ACC112 (cell line): Measurements from ENCODE around the gene ERAL1.
"Not testable (repeated sequence)": the region's sequence is repeated elsewhere in the genome, so short reads cannot be mapped to it uniquely, and the experiment has no call there.

ENCODE experiments used
- H2AFZ ChIP-seq: fragments of 200-600 bp; sonication (generic); one replicate; pipeline ENCODE4 v1.6.0; 2017; ENCODE audit warnings: antibody characterized with exemption, low read length; ENCODE audit not compliant: unreplicated experiment
- H3K27ac ChIP-seq: fragments of 200-600 bp; sonication (generic); 2 replicates; pipeline ENCODE4 v1.5.1; 2014; ENCODE audit warnings: low read depth, mild to moderate bottlenecking, antibody characterized with exemption, low read length, moderate library complexity
- H3K27me3 ChIP-seq: fragments of 200-600 bp; sonication (generic); 2 replicates; pipeline ENCODE4 v1.6.1; 2014; ENCODE audit warnings: mild to moderate bottlenecking, antibody characterized with exemption, low read length, moderate library complexity, mixed read lengths; ENCODE audit not compliant: insufficient read depth
- H3K36me3 ChIP-seq: fragments of 200-600 bp; sonication (generic); 2 replicates; pipeline ENCODE4 v1.6.1; 2016; ENCODE audit warnings: mild to moderate bottlenecking, antibody characterized with exemption, low read length, moderate library complexity, mixed read lengths; ENCODE audit not compliant: insufficient read depth
- H3K4me1 ChIP-seq: fragments of 200-600 bp; sonication (generic); one replicate; pipeline ENCODE4 v1.6.1; 2016; ENCODE audit warnings: low read length, mixed read lengths; ENCODE audit not compliant: insufficient read depth, unreplicated experiment, control insufficient read depth
- H3K4me3 ChIP-seq: fragments of 200-600 bp; sonication (generic); 2 replicates; pipeline ENCODE4 v1.5.1; 2014; ENCODE audit warnings: mild to moderate bottlenecking, low read depth, low read length
- H3K79me2 ChIP-seq: fragments of 200-600 bp; sonication (generic); one replicate; pipeline ENCODE4 v1.6.0; 2016; ENCODE audit warnings: low read length; ENCODE audit not compliant: control insufficient read depth, unreplicated experiment, insufficient read depth

The ERAL1 gene

DNA sequence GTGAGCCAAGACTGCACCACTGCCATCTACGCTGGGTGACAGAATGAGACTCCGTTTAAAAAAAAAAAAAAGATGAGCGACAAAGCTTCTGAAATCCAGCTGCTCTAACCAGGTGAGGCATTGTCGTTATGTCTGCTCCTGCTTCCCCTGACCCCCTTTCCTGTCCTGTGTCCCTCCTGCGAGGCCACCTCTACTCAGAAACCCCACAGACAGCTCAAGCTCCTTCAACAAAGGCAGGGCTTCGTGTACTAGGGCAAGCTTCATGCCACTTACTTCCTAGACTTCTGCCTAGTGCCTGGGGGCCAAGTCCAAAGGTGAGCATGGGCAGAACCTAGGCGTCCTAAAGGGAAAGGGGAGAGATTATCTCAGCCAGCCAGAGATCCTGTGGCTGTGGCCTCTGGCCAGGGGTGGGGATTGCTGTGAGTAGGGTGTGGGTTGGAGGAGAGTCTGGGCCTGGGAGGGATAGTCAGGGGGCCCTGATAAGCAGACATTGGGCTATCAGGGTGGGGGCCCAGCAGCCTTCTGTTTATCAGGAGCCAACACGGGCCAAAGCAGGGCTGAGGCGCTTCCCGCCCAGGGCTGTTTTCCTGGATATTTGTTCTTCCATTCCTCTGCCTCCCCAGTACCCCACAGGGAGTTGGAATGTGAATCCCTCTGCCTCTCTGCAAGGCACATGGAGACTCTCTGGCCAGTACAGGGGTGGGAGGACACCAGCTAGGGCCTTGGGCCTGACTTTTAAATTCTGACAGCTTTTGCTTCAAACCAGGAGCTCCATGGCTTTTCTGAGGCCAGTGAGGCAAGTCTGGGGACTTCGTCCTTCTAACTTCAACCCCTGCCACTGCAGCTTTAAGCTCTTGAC lies 10.4 kb downstream of the ERAL1 start:
- H3K27me3 ChIP-seq: no peaks in the 10 kb centered on the region
- no peak overlapping the region for H2AFZ ChIP-seq
- no peak overlapping the region for H3K27ac ChIP-seq

DNA sequence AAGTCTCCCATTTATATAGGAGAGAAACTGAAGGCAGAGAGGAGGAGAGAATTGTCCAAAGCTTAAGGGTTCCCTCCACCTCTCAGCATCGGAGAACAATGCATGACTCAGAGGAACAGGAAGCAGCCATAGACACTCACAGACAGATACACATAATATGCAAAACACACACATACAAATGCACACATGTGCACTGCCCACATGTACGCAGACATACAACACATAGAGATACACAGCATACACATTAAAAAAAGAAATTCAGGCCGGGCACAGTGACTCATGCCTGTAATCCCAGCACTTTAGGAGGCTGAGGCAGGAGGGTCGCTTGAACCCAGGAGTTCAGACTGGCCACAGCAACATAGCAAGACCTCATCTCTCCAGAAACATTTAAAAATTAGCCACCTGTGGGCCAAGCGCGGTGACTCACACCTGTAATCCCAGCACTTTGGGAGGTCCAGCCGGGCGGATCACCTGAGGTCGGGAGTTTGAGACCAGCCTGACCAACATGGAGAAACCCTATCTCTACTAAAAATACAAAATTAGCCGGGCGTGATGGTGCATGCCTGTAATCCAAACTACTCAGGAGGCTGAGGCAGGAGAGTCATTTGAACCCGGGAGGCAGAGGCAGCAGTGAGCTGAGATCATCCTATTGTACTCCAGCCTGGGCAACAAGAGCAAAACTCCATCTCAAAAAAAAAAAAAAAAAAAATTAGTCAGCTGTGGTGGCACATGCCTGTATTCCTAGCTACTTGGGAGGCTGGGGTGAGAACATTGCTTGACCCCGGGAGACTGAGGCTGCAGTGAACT lies 11.3 kb downstream of the ERAL1 start:
- H3K79me2 ChIP-seq: no peaks in the 10 kb centered on the region
- no peak overlapping the region for H2AFZ ChIP-seq
- no peaks in the 10 kb centered on the region for H3K4me1 ChIP-seq
- no peaks in the 10 kb centered on the region for H3K27me3 ChIP-seq
- no peaks in the 10 kb centered on the region for H3K36me3 ChIP-seq
- H3K27ac ChIP-seq: no peak overlapping the region
- H3K4me3 ChIP-seq: no peak overlapping the region

More for the DNA sequence above, 10.4 kb downstream of the ERAL1 start:
- Histone ChIP-seq H3K79me2 (no peaks in the 10 kb centered on the region), H3K36me3 (no peaks in the 10 kb centered on the region; the same call in 1 of the 2 replicates), H3K4me3 (no peak overlapping the region), H3K4me1 (no peaks in the 10 kb centered on the region)

DNA sequence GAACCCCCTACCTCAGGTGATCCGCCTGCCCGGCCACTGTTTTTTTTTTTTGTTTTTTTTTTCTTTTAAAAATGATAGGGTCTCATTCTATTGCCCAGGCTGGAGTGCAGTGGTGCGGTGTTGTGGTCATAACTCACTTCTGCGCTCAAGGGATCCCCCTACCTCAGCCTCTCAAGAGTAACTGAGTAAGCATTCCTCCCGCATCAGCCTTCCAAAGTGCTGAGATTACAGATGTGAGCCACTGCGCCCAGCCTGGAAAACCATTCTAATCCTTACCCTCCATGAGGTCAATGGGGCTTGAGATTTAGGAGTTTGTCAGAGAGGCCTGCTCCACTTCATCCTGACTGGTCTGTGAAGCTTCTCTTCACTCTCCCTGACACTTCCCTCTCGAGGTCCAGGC lies 12.5 kb downstream of the ERAL1 start:
- no peaks in the 10 kb centered on the region for H3K79me2 ChIP-seq
- no peaks in the 10 kb centered on the region for H3K27me3 ChIP-seq
- no peak overlapping the region for H2AFZ ChIP-seq
- H3K4me3 ChIP-seq: no peak overlapping the region
- no peaks in the 10 kb centered on the region for H3K4me1 ChIP-seq
- no peaks in the 10 kb centered on the region for H3K36me3 ChIP-seq
- no peak overlapping the region for H3K27ac ChIP-seq

DNA sequence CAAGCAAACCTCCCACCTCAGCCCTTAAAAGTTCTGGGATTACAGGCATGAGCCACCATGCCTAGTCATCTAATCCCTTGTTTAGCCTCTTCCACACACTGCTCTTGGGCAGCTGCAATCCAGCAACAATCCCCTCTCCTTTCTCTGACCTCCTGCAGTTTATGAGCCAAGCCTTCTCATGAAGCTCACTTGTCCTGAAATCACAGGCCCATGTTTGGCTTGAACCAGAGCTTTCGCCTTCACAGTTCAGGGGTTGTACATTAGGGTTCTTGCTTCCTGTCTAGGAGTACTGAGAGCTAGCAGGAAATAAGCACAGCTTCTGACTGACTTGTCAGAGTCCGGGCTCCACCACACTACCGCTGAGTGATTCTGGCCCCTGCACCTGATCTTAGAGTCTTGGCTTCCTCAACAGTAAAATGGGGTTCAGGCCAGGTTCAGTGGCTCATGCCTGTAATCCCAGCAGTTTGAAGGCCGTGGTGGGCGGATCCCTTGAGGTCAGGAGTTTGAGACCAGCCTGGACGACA lies 16.3 kb downstream of the ERAL1 start:
- Histone ChIP-seq H3K4me1 (no peaks in the 10 kb centered on the region), H3K36me3 (no peaks in the 10 kb centered on the region), H2AFZ (no peak overlapping the region), H3K27ac (no peak overlapping the region), H3K4me3 (no peak overlapping the region), H3K79me2 (no peaks in the 10 kb centered on the region), H3K27me3 (no peaks in the 10 kb centered on the region)

DNA sequence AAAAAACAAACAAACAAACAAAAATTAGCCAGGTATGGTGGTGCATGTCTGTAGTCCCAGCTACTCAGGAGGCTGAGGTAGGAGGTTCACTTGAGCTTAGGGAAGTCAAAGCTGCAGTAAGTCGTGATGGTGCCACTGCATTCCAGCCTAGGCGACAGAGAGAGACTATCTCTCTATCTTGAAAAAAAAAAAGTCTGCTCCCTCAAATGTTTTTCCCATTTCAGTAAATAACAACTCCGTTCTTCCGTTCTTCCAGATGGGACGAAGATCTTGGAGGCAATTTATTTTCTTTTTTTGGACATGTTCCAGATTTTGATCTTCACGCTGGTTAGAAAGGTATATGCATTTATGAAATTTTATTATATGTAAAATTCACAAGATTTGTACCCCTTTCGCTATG lies 19.0 kb downstream of the ERAL1 start:
- no peak overlapping the region for H3K4me3 ChIP-seq
- peaks cover 2% of the 10 kb centered on the region for H3K4me1 ChIP-seq
- H3K36me3 ChIP-seq: no peaks in the 10 kb centered on the region
- no peaks in the 10 kb centered on the region for H3K79me2 ChIP-seq
- H3K27ac ChIP-seq: no peak overlapping the region
- no peak overlapping the region for H2AFZ ChIP-seq
- H3K27me3 ChIP-seq: no peaks in the 10 kb centered on the region

DNA sequence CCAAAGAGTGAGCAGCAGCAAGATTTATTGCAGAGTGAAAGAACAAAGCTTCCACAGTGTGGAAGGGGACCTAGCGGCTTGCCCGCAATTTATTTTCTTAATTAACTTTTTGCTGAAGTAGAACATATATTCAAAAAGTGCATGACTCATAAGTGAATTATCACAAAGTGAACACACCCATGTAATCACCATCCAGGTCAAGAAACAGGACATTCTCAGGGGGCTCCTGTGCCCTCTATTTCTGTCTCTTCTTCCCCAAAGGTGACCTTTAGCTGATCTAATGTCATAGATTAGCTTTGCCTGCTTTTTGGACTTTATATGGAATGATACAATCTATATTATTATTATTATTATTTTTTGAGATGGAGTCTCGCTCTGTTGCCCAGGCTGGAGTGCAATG lies 19.9 kb downstream of the ERAL1 start:
- H3K27me3 ChIP-seq: no peaks in the 10 kb centered on the region
- H3K4me1 ChIP-seq: peaks cover 4% of the 10 kb centered on the region
- H3K27ac ChIP-seq: no peak overlapping the region
- no peak overlapping the region for H3K4me3 ChIP-seq
- H3K36me3 ChIP-seq: no peaks in the 10 kb centered on the region
- no peaks in the 10 kb centered on the region for H3K79me2 ChIP-seq
- H2AFZ ChIP-seq: no peak overlapping the region

DNA sequence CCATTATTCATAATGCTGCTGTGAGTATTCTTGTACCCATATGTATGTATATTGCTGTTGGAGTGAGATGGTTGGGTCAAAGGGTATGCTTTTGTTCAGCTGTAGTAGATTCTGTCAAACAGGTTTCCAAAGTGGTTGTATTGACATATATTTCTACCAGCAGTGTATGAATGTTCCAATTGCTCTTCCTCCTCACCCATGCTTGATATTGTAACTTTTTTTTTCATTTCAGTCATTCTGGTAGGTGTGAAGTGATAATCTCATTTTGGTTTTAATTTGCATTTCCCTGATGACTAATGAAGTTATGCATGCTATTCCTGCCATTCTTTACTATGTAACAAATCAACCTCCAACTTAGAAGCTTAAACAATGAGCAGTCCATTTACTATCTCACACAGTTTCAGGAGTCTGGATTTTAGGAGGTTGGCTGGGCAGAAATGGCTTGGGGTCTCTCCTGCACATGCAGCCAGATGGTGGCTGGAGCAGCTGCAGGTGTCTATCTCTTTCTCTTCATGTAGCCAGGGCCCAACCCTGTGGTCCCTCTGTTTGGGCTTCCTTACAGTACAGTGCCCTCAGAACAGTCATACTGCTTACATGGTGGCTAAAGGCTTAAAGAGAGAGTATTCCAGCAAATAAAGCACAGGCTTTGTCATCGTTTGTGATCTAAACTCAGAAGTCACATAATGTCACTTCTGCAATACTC lies 21.2 kb downstream of the ERAL1 start:
- H3K4me1 ChIP-seq: peaks cover 4% of the 10 kb centered on the region
- H3K4me3 ChIP-seq: no peak overlapping the region
- H3K27ac ChIP-seq: no peak overlapping the region
- no peaks in the 10 kb centered on the region for H3K79me2 ChIP-seq
- no peaks in the 10 kb centered on the region for H3K36me3 ChIP-seq
- no peaks in the 10 kb centered on the region for H3K27me3 ChIP-seq
- H2AFZ ChIP-seq: no peak overlapping the region

DNA sequence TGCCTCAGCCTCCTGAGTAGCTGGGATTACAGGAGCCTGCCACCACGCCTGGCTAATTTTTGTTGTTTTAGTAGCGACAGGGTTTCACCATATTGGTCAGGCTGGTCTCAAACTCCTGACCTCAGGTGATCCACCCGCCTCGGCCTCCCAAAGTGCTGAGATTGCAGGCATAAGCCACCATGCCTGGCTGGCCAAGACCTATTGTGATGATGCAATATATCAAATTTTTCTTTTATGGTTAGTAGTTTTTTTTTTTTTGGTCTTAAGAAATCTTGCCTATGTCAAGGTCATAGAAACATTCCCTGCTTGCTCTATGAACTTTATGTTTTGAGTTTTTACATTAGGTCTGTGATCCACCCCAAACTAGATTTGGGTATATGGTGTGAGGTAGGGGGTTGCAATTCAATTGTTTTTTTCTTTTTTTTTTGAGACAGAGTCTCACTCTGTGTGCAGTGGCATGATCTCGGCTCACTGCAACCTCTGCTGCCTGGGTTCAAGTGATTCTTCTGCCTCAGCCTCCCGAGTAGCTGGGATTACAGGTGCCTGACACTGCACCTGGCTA lies 22.4 kb downstream of the ERAL1 start:
- not testable (repeated sequence) for H3K79me2 ChIP-seq, H3K27ac ChIP-seq, H2AFZ ChIP-seq, H3K4me3 ChIP-seq, H3K36me3 ChIP-seq, H3K4me1 ChIP-seq, H3K27me3 ChIP-seq

DNA sequence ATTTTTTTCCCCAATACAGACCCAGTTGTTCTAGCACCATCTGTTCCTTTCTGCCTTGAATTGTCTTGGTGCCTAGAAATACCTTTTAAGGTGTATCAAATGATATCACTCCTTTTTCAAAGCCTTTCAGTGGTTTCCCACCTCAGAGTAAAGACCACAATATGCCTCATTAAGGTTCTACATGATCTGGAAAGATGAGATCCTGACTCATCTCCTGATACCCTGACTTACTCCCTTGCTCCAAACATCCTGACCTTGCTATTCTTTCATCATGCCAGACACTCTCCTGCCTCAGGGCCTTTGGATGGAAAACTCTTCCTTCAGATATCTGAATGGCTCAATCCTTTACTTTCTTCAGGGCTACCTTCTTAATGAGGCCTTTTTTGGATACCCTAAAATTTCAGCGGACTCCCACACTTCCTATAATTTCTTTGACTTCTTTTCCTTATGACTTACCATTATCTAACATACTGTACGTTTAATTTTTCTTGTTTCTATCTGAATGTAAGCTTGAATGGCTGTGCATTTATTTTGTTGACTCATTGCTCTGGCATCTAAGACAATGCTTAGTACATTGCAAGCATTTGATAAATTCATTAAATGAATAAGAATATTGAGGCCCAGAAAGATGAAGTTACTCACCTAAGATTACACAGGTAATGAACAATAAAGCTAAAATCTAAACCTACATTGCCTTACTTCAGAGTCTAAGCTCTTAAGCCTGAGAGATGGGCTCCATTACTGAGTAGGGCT lies 23.5 kb downstream of the ERAL1 start:
- Histone ChIP-seq H3K36me3 (no peaks in the 10 kb centered on the region), H3K79me2 (no peaks in the 10 kb centered on the region), H3K4me1 (peaks cover 4% of the 10 kb centered on the region), H3K27me3 (no peaks in the 10 kb centered on the region), H2AFZ (no peak overlapping the region), H3K27ac (no peak overlapping the region), H3K4me3 (no peak overlapping the region)

DNA sequence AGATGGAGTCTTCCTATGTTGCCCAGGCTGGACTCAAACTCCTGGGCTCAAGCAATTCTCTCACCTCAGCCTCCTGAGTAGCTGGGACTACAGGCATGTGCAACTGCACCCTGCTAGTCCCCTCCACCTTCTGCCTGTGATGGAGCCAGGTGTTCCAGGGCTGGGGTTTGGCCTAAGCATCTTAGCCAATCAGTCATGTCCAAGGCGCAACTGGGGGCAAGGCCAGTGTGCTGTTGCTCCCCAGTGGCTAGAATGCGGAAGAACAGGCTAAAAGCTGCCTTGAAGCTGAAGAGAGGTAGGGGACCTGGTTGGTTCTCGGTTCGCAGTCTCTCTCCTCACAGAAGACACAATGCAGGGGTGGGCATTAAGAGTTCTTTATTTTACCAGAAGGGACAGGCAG lies 24.2 kb downstream of the ERAL1 start:
- H3K27me3 ChIP-seq: no peaks in the 10 kb centered on the region
- no peaks in the 10 kb centered on the region for H3K36me3 ChIP-seq
- no peak overlapping the region for H3K27ac ChIP-seq
- no peaks in the 10 kb centered on the region for H3K79me2 ChIP-seq
- H3K4me3 ChIP-seq: no peak overlapping the region
- peaks cover 4% of the 10 kb centered on the region for H3K4me1 ChIP-seq
- no peak overlapping the region for H2AFZ ChIP-seq
